ENCODE results near the gene HSPA6. TPM values are rescaled to one million over a fixed set of nuclear protein-coding genes. Genes with fewer than 3 reads are reported as not detected.
A peak's percentile ranks its signal among the peaks of the same experiment; 100 is the strongest.

Gene HSPA6
- total RNA-seq, 1 donor, result 0.45 TPM

- H3K4me3 ChIP-seq (ENCODE audit: low read depth, low read length), result no peak overlapping the region
- TF ChIP-seq CTCF (IDR thresholded peaks at IDR 0.05; ENCODE audit: insufficient read depth, low read length), result no peak
- DNase-seq (ENCODE audit: low read depth), result no peak
Observed at GRCh38 chr1:161484613-161485012, 39.7 kb upstream of the HSPA6 start.

- peak; percentile 84 for DNase-seq (ENCODE audit: low read depth)
- H3K4me3 ChIP-seq (ENCODE audit: low read depth, low read length), result peak overlapping the region; percentile 29
- TF ChIP-seq CTCF (IDR thresholded peaks at IDR 0.05; ENCODE audit: insufficient read depth, low read length), result peak; percentile 75
Observed at GRCh38 chr1:161486806-161487741, 37.3 kb upstream of the HSPA6 start.

- DNase-seq (ENCODE audit: low read depth), result no peak
- no peak overlapping the region for H3K4me3 ChIP-seq (ENCODE audit: low read depth, low read length)
- TF ChIP-seq CTCF (IDR thresholded peaks at IDR 0.05; ENCODE audit: insufficient read depth, low read length), result no peak
Observed at GRCh38 chr1:161491472-161491871, 32.9 kb upstream of the HSPA6 start.

- no peak for TF ChIP-seq CTCF (IDR thresholded peaks at IDR 0.05; ENCODE audit: insufficient read depth, low read length)
- no peak for DNase-seq (ENCODE audit: low read depth)
- no peak overlapping the region for H3K4me3 ChIP-seq (ENCODE audit: low read depth, low read length)
Observed at GRCh38 chr1:161492827-161493226, 31.5 kb upstream of the HSPA6 start.

GRCh38 chr1:161494091-161494735, 30.1 kb upstream of the HSPA6 start:
- peak; percentile 54 for DNase-seq (ENCODE audit: low read depth)
- H3K4me3 ChIP-seq (ENCODE audit: low read depth, low read length), result no peak overlapping the region
- TF ChIP-seq CTCF (IDR thresholded peaks at IDR 0.05; ENCODE audit: insufficient read depth, low read length), result no peak

- no peak for TF ChIP-seq CTCF (IDR thresholded peaks at IDR 0.05; ENCODE audit: insufficient read depth, low read length)
- H3K4me3 ChIP-seq (ENCODE audit: low read depth, low read length), result no peak overlapping the region
- DNase-seq (ENCODE audit: low read depth), result no peak
Observed at GRCh38 chr1:161495490-161495889, 28.9 kb upstream of the HSPA6 start.
